B cell (primary cell): ENCODE results near the gene MRTFA.

Experiments
- EZH2 ChIP-seq: IDR thresholded peaks from 2 replicates; pipeline ENCODE4 v1.6.1; 2012; ENCODE audit warnings: borderline replicate concordance, low read depth, mild to moderate bottlenecking, moderate library complexity, low read length; ENCODE audit not compliant: insufficient read depth, poor library complexity, severe bottlenecking
- TF ChIP-seq, protein P1 (sequence below): fragments of 200-600 bp; IDR thresholded peaks from one replicate; pipeline ENCODE4 v1.8.0; 2022; ENCODE audit warnings: antibody characterized with exemption, mild to moderate bottlenecking

- TF ChIP-seq, protein P1, sequence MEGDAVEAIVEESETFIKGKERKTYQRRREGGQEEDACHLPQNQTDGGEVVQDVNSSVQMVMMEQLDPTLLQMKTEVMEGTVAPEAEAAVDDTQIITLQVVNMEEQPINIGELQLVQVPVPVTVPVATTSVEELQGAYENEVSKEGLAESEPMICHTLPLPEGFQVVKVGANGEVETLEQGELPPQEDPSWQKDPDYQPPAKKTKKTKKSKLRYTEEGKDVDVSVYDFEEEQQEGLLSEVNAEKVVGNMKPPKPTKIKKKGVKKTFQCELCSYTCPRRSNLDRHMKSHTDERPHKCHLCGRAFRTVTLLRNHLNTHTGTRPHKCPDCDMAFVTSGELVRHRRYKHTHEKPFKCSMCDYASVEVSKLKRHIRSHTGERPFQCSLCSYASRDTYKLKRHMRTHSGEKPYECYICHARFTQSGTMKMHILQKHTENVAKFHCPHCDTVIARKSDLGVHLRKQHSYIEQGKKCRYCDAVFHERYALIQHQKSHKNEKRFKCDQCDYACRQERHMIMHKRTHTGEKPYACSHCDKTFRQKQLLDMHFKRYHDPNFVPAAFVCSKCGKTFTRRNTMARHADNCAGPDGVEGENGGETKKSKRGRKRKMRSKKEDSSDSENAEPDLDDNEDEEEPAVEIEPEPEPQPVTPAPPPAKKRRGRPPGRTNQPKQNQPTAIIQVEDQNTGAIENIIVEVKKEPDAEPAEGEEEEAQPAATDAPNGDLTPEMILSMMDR, result peak; percentile 89
- TF ChIP-seq EZH2, result no peak
Measured at GRCh38 chr22:40525250-40525884, 111.2 kb downstream of the MRTFA start.
